Hematopoietic multipotent progenitor cell treated with erythropoietin and hydrocortisone succinate and interleukin-3 and kit ligand, for 17 days (in vitro differentiated cells): ENCODE results near the gene CCDC190.
"Not testable (repeated sequence)": the region's sequence is repeated elsewhere in the genome, so short reads cannot be mapped to it uniquely, and the experiment has no call there.

Experiments used
- DNase-seq: peaks from one replicate; pipeline ENCODE4 v3.0.0-alpha.2; 2015; ENCODE audit warnings: low spot score

Gene CCDC190

GRCh38 chr1:162877412-162877811 is 16.4 kb upstream of the CCDC190 start:
- no peak for DNase-seq

GRCh38 chr1:162876751-162877150 is 15.8 kb upstream of the CCDC190 start:
- DNase-seq: no peak

GRCh38 chr1:162873671-162874666 is 13.0 kb upstream of the CCDC190 start:
- DNase-seq: no peak

- no peak for DNase-seq
These were observed 12.0 kb upstream of the CCDC190 start for GRCh38 chr1:162872981-162873380.

GRCh38 chr1:162871417-162871816 is 10.4 kb upstream of the CCDC190 start:
- DNase-seq: not testable (repeated sequence)

GRCh38 chr1:162868972-162869371 is 8.0 kb upstream of the CCDC190 start:
- DNase-seq: no peak

- no peak for DNase-seq
These were observed 650 bp upstream of the CCDC190 start for GRCh38 chr1:162861625-162862024.

GRCh38 chr1:162859191-162859590 is 1.8 kb downstream of the CCDC190 start:
- no peak for DNase-seq

GRCh38 chr1:162857850-162858249 is 3.1 kb downstream of the CCDC190 start:
- DNase-seq: no peak

GRCh38 chr1:162856260-162856659 is 4.7 kb downstream of the CCDC190 start:
- DNase-seq: no peak

- no peak for DNase-seq
These were observed 5.4 kb downstream of the CCDC190 start for GRCh38 chr1:162855461-162856150.

- DNase-seq: peak; percentile 38
These were observed 6.6 kb downstream of the CCDC190 start for GRCh38 chr1:162854245-162854882.

GRCh38 chr1:162851341-162851740 is 9.6 kb downstream of the CCDC190 start:
- DNase-seq: no peak

GRCh38 chr1:162849711-162850110 is 11.3 kb downstream of the CCDC190 start:
- no peak for DNase-seq

GRCh38 chr1:162847839-162848453 is 13.0 kb downstream of the CCDC190 start:
- DNase-seq: peak; percentile 80

- DNase-seq: no peak
These were observed 14.4 kb downstream of the CCDC190 start for GRCh38 chr1:162846256-162847212.

GRCh38 chr1:162844153-162844552 is 16.8 kb downstream of the CCDC190 start:
- DNase-seq: no peak

- DNase-seq: no peak
These were observed 20.6 kb downstream of the CCDC190 start for GRCh38 chr1:162840250-162840839.

GRCh38 chr1:162838863-162839262 is 22.1 kb downstream of the CCDC190 start:
- no peak for DNase-seq

- no peak for DNase-seq
These were observed 25.6 kb downstream of the CCDC190 start for GRCh38 chr1:162835157-162835899.
